Measurements from ENCODE around the gene HCFC1. TPM values are rescaled to one million over a fixed set of nuclear protein-coding genes. Genes with fewer than 3 reads are reported as not detected.

Gene HCFC1
- total RNA-seq, 1 experiment from 2014 or later = 95.6 TPM

- H3K27me3 Mint-ChIP-seq (ENCODE audit: insufficient read depth, unreplicated experiment) = no peaks in the 10 kb centered on the region
- H3K27ac Mint-ChIP-seq (ENCODE audit: unreplicated experiment) = no peak overlapping the region
- no peaks in the 10 kb centered on the region for H3K9me3 ChIP-seq
- H3K4me1 Mint-ChIP-seq (ENCODE audit: low read depth, unreplicated experiment) = no peaks in the 10 kb centered on the region
- H3K27me3 ChIP-seq (replicated peaks; ENCODE audit: control insufficient read depth, insufficient read depth, low read length) = no peaks in the 10 kb centered on the region
- peaks cover 52% of the 10 kb centered on the region for H3K36me3 Mint-ChIP-seq (ENCODE audit: insufficient read depth, unreplicated experiment)
- intact Hi-C loops (cut with micrococcal nuclease; ENCODE audit: unreplicated experiment) = no loop called here
- DNase-seq = no peak
- BruUV-seq (replicated peaks) = no TSS peak
- H3K4me1 ChIP-seq = no peaks in the 10 kb centered on the region
- H3K4me3 ChIP-seq (ENCODE audit: low read depth, low read length) = no peak overlapping the region
- no peak for TF ChIP-seq CTCF (IDR thresholded peaks at IDR 0.05; ENCODE audit: insufficient read depth in 1 of 2, low read depth in 1 of 2, low read length in 1 of 2, severe bottlenecking in 1 of 2, unreplicated experiment in 1 of 2)
- H3K9me3 Mint-ChIP-seq (ENCODE audit: unreplicated experiment) = no peaks in the 10 kb centered on the region
- H3K36me3 ChIP-seq (ENCODE audit: control insufficient read depth, insufficient read depth, low read length) = peaks cover 3% of the 10 kb centered on the region; the same call in 1 of the 2 replicates
- CTCF ChIA-PET = no interaction called here
- no peak overlapping the region for H3K4me3 Mint-ChIP-seq (ENCODE audit: unreplicated experiment)
- POLR2A ChIA-PET = no interaction called here
Observed at GRCh38 chrX:153960077-153960476, 11.5 kb downstream of the HCFC1 start.

GRCh38 chrX:153959649-153960048 is 12.0 kb downstream of the HCFC1 start:
- H3K4me3 Mint-ChIP-seq (ENCODE audit: unreplicated experiment) = no peak overlapping the region
- no peak for DNase-seq
- peaks cover 57% of the 10 kb centered on the region for H3K36me3 Mint-ChIP-seq (ENCODE audit: insufficient read depth, unreplicated experiment)
- H3K4me3 ChIP-seq (ENCODE audit: low read depth, low read length) = no peak overlapping the region
- no peaks in the 10 kb centered on the region for H3K9me3 ChIP-seq
- intact Hi-C loops (cut with micrococcal nuclease; ENCODE audit: unreplicated experiment) = no loop called here
- BruUV-seq (replicated peaks) = no TSS peak
- H3K9me3 Mint-ChIP-seq (ENCODE audit: unreplicated experiment) = no peaks in the 10 kb centered on the region
- H3K27me3 ChIP-seq (replicated peaks; ENCODE audit: control insufficient read depth, insufficient read depth, low read length) = no peaks in the 10 kb centered on the region
- peaks cover 3% of the 10 kb centered on the region; the same call in 1 of the 2 replicates for H3K36me3 ChIP-seq (ENCODE audit: control insufficient read depth, insufficient read depth, low read length)
- H3K4me1 Mint-ChIP-seq (ENCODE audit: low read depth, unreplicated experiment) = no peaks in the 10 kb centered on the region
- ChIA-PET CTCF (no interaction called here), POLR2A (no interaction called here)
- no peak for TF ChIP-seq CTCF (IDR thresholded peaks at IDR 0.05; ENCODE audit: insufficient read depth in 1 of 2, low read depth in 1 of 2, low read length in 1 of 2, severe bottlenecking in 1 of 2, unreplicated experiment in 1 of 2)
- H3K27me3 Mint-ChIP-seq (ENCODE audit: insufficient read depth, unreplicated experiment) = no peaks in the 10 kb centered on the region
- H3K27ac Mint-ChIP-seq (ENCODE audit: unreplicated experiment) = no peak overlapping the region
- H3K4me1 ChIP-seq = no peaks in the 10 kb centered on the region

GRCh38 chrX:153958605-153959004 is 13.0 kb downstream of the HCFC1 start:
- no peaks in the 10 kb centered on the region for H3K9me3 ChIP-seq
- H3K4me1 Mint-ChIP-seq (ENCODE audit: low read depth, unreplicated experiment) = no peaks in the 10 kb centered on the region
- ChIA-PET CTCF (no interaction called here), POLR2A (no interaction called here)
- no TSS peak for BruUV-seq (replicated peaks)
- H3K9me3 Mint-ChIP-seq (ENCODE audit: unreplicated experiment) = no peaks in the 10 kb centered on the region
- no peaks in the 10 kb centered on the region for H3K27me3 ChIP-seq (replicated peaks; ENCODE audit: control insufficient read depth, insufficient read depth, low read length)
- no peaks in the 10 kb centered on the region for H3K27me3 Mint-ChIP-seq (ENCODE audit: insufficient read depth, unreplicated experiment)
- H3K36me3 Mint-ChIP-seq (ENCODE audit: insufficient read depth, unreplicated experiment) = peaks cover 61% of the 10 kb centered on the region
- H3K4me3 Mint-ChIP-seq (ENCODE audit: unreplicated experiment) = no peak overlapping the region
- no peak for TF ChIP-seq CTCF (IDR thresholded peaks at IDR 0.05; ENCODE audit: insufficient read depth in 1 of 2, low read depth in 1 of 2, low read length in 1 of 2, severe bottlenecking in 1 of 2, unreplicated experiment in 1 of 2)
- no peak overlapping the region for H3K27ac Mint-ChIP-seq (ENCODE audit: unreplicated experiment)
- no peak for DNase-seq
- intact Hi-C loops (cut with micrococcal nuclease; ENCODE audit: unreplicated experiment) = no loop called here
- H3K4me3 ChIP-seq (ENCODE audit: low read depth, low read length) = no peak overlapping the region
- no peaks in the 10 kb centered on the region for H3K4me1 ChIP-seq
- H3K36me3 ChIP-seq (ENCODE audit: control insufficient read depth, insufficient read depth, low read length) = no peaks in the 10 kb centered on the region
